HG03108 (cell line): Measurements from ENCODE around the gene MTHFD2.
"Not testable (repeated sequence)": the region's sequence is repeated elsewhere in the genome, so short reads cannot be mapped to it uniquely, and the experiment has no call there.

Source experiments
- ATAC-seq: cut with Tn5 transposase; IDR thresholded peaks from one replicate; pipeline ENCODE4 v1.9.1; 2021; ENCODE audit warnings: moderate library complexity; ENCODE audit not compliant: unreplicated experiment

The MTHFD2 gene

DNA sequence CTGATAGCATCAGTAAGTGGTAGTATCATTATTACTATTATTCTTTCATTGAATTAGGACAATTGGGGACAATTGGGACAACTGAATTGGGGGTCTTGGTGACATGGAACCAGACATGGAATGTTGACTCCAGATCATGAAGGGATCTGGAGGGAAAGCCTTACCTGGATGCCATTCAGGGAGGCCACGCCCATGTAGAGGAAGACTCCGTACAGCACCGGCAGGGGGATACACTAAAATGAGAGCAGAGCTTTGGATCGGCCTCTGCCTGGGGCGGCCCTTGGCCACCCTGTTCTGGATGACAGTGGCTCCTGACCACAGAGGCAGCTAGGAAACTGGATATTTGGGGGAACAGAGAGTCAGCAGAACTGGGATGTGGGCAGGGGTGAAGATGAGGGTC is 29.2 kb downstream of the MTHFD2 start:
- ATAC-seq: no peak

DNA sequence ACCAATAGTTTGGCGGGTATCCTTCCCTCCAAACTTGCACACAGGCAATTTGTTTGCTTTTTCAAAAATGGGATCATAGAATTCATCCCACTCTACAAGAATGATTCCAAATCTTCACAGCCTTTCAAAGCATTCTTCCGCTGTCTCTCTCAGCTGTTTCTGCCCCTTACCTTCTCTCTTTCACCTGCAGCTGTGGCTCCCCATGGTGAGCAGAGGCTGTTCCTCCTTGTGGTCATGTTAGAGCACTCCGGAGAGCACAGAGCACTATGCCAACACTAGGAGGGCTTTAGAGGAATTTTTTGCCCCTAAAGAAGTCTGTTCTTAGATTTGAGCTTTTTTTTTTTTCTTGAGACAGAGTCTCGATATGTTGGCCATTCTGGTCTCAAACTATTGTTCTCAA is 30.4 kb downstream of the MTHFD2 start:
- no peak for ATAC-seq

DNA sequence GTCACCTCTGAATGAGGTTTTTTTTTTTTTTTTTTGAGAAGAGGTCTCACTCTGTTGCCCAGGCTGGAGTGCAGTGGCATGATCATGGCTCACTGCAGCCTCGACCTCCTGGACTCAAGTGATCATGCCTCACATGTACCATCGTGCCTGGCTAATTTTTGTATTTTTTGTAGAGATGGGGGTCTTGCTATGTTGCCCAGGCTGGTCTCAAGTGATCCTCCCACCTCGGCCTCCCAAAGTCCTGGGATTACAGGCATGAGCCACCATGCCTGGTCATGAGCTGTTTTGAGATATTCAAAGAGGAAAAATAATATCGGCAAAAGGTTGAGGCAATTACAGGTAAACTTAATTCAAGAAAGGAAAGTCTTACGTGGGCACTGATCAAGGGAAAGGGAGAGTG is 31.4 kb downstream of the MTHFD2 start:
- not testable (repeated sequence) for ATAC-seq

DNA sequence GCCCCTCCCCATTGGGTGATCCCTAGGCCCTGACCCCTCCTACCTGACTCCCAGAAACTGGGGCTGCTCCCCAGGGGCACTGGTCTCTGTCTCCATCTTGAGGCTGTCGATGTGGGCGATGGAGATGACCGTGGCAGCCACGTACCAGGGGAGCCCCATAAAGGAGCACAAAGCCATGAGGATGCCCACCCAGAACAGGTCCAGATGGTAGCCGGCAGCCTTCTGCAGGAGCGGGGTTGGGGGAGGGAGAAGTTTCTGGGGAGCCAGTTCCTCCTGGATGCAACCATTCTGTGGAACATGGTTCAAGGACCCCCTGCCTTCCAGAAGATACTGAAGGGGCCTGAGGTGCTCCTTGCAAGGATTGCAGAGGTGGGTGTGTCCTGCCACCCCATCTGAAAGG is 34.0 kb downstream of the MTHFD2 start:
- ATAC-seq: no peak

DNA sequence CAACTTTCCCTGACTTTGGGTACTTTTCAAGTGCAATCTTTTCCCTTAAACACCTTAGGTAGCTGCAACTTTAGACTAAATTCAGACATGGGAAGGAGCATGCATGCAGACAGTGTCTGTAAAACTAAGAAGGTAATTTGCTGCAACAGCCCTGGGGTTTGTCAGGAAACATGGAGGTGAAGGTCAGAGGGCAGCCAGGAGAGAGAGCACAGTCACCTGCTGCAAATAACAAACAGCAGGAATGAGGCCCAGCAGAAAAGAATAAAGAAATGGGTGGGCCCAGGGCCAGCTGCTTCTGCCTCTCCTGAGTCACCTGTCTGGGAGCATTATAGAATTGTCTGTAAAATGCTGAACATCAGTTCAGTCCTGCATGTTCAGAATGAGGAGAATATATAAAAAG is 35.2 kb downstream of the MTHFD2 start:
- ATAC-seq: no peak

DNA sequence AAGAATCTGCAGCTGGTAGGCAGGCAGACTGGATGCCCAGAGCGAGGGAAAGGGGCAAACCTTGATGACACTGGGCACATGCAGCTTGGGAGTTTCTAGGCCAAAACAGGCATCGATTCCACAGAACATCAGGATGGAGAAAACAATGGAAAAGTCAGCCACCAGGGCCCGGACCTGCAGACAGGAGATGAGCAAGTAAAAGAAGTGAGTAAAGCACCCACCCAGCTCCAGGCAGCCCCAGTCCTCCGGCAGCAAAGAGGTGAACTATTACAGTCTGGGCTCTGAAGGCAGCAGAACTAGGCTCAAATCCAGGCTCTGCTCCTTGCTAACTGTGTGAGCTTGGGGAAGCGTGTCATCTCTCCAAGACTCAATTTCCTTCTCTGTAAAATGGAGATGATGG is 36.6 kb downstream of the MTHFD2 start:
- ATAC-seq: no peak

DNA sequence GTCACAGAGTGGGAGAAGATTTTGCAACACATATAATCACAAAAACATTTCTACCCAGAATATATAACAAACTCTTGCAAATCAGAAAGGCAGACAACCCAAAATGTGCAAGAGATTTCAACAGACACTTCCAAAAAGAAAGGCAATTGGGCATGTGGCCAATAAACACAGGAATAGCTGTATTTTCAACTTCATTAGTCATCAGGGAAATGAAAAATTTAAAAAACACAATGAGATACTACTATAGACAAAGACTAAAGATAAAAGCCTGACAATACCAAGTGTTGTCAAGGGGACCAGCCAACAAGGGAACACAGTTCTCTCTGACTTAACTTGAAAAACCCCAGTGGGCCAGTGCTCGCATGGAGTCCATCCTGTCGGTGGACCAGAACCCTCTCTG is 40.5 kb downstream of the MTHFD2 start:
- no peak for ATAC-seq

DNA sequence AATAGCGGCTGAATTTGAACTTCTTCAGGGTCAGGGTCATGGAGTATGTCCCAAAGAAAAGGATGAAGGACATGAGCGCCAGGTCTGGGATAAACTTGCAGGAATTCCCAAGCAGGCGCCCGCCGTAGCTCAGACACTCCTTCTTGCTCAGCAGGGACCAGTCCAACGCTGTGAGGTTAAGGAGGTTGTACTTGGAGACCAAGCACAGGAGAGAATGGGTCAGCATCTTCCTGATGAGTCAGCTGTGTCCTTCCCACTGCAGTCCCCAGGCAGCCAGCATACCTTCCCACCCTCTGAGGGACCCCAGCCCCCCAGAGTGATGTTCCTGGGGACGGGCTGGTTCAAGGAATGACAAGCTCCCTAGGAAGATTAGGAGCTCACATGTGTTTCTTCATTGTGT is 40.9 kb downstream of the MTHFD2 start:
- no peak for ATAC-seq

DNA sequence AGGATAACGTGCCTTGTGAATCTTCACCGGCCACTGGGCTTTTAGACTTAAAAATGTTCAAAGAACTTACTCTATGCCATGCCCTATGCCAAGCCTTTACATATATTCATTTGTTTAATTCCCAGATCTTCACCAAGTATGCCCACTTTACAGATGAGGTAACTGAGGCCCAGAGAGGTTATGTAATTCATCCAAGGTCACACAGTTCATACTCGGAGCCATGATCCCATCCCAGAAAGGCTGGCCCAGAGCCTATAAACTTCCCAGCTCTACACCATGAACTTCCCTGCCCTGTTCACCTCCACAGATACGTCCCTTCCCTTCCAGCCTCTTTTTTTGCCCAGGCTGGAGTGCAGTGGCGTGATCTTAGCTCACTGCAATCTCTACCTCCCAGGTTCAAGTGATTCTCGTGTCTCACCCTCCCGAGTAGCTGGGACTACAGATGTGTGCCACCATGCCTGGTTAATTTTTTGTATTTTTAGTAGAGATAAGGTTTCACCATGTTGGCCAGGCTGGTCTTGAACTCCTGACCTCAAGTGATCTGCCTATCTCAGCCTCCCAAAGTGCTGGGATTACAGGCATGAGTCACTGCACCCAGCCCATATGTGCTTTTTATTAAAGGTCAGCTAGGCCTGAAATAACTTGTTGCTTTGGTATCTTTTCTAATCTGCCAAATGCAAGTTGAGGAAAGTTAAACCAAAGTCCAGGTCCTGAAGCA is 44.1 kb downstream of the MTHFD2 start:
- no peak for ATAC-seq

DNA sequence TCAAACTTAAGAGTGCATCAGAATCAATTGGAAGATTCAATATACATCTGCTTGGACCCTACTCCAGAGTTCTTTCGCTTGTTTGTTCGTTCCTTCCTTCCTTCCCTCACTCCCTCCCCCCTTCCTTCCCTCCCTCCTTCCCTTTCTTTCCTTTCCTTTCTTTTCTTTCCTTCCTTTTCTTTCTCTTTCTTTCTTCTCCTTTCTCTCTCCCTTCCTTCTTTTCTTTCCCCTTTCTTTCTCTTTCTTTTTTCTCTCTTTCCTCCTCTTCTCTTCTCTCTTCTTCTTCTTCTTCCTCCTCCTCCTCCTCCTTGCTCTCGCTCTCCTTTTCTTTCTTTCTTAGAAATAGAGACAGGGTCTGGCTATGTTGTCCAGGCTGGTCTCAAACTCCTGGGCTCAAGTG is 45.9 kb downstream of the MTHFD2 start:
- ATAC-seq: no peak

DNA sequence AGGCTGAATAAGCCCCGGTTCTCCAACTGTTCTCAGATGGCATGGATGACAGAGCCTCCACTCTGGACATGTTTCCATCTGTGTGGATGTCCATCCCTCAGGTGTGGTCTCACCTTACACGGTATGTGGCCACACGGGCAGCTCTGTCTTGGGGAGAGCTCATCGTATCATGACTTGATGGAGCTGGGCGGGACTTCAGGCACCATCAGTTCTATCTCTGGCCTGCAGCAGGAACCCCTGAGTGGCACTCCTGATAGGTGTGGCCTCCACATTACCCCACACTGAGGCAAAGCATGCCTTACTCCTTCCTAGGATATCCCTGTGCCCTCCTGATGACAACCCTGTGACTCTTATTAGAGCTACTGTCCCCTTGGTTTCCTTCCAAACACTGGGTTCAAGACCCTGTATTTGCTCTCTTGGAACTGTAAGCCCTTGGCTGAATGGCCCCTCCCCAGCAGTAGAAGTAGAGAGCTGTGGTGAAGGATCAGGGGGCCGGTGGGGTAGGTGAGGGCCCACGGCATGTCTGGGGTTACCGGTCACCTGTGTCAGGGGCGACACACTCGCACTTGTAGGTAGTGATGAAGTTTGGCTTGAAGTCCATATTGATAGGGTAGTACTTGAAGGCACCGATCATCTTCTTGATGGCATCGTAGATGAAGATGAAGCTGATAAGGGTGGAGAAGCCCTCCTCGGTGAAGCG is 48.2 kb downstream of the MTHFD2 start:
- no peak for ATAC-seq

DNA sequence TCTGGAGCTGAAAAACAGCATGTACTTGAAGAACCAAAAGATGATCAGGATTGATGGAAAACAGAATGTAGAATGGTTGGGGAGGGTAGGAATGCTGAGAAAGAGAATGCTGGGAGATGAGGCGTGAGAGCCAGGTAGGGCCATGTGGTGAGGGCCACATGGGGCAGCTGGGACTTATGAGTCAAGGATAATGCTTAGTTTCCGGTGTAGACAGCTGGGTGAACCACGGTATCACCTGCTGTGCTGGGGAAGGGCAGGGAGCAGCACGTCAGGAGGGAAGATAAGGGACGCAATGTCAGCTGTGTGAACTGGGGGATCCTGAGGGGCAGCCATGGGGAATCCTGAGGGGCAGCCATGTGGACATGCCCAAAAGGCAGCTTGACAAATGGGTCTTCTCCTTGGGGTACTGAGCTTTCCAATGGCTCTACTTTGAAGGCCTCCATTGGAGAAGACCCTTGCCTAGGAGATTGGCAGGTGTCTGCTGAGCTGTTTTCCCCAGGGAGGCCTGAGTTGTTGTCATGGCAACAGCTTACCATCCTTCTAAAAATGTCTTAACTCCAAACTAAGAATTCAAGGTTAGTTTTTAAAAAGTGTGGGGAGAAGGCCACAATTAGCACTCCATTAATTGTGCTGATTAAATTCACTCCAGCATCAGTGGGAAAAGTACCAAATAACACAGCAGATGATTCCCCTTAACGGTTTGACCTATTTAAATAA is 51.1 kb downstream of the MTHFD2 start:
- no peak for ATAC-seq

DNA sequence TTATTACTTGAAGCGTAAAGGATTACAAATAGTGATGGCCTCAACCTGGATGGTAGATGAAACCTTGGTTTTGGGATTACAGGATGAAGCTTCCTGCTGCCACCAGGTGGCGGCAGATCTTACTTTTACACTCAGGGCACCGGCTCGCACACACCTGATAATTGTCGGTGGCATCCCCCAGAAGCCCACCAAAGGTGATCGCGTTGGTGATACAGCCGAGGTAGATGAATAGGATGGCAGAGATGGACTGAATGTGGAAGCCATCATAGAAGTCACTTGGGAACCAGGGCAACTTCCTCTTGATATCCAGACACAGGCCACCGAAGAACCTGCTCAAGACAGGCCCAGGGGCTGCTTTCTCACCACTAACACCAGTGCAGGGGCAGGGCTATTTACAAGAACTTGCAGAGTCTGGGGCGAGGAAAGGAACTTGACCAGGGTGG is 51.8 kb downstream of the MTHFD2 start:
- no peak for ATAC-seq

DNA sequence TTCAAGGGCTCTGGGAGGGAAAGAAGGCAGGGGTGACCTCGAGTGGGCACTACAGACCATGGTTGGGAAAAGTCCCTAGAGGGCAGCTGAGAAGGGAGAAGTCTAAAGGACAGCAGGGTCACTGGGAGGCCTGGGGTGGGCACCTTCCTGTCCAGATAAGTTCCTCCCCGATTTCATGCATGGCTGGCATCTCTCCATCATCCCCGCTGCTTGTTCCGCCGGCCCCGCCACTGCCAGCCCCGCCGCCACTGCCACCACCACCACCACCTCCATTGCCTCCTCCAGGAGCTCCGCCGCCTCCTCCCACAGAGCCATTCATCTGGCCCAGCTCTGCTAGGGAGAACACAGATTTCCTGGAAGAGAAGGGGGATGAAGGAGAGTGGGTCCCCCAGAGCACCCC is 53.6 kb downstream of the MTHFD2 start:
- no peak for ATAC-seq

DNA sequence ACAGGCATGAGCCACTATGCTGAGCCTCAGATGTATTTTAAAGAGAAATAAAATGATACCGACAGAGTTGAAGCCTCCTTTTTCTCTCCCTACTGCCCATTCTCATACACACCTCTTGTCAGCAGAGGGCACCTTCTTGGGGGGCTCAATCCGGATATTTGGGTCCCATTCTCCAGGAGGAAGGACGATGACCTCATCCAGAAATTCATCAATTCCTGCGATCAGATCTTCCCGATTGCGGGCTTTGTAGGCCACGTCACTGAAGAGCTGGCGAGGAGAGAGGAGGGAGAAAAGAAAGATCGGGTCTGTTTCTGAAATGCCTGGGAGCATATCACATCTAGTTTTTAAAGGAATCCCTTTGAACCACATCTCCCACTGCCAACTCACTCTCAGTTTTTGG is 54.4 kb downstream of the MTHFD2 start:
- no peak for ATAC-seq

DNA sequence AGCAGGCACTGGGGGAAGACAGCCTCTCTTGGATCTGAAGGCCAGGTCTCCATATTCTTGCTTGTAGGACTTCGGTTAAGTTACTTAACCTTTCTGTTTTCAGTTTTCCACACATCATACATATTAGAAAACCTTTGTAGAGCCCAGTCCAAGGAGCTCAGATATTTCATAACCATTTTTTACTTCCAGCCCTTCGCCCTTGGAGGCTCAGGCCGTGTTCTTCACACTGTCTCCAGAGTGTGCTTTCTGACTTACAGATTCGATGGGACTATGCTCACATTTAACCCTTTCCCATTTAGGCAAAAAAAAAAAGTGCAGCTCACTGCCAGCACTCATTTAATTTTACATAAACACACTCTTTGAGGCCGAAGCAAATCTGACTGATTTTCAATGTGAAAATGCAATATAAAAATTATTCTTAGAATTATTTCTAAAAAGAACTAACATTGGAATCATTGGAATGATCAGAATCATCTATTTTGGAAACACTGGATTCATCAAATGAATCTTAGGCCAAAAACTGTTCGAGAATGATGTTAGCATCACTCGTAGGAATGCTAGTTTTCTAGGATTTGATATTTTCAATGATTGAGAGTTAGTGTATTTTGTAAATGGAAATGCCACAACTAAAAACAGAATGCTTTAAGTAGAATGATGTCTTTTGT is 55.0 kb downstream of the MTHFD2 start:
- no peak for ATAC-seq

DNA sequence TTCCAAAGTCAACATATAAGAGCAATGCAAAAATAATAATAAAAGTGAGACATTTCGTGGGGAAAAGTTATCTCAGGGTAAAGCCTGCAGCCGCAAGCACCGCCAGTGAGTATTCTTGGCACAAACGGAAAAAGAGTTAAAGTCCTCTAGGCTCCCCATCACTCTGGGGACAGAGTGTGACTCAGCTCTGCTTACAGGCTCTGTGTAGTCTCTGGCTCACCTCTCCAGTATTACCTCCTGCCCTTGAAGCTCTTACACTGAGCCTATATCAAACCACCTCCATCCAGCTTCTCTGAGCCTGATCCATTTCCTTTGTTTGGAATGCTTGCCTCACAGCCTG is 55.5 kb downstream of the MTHFD2 start:
- ATAC-seq: no peak

DNA sequence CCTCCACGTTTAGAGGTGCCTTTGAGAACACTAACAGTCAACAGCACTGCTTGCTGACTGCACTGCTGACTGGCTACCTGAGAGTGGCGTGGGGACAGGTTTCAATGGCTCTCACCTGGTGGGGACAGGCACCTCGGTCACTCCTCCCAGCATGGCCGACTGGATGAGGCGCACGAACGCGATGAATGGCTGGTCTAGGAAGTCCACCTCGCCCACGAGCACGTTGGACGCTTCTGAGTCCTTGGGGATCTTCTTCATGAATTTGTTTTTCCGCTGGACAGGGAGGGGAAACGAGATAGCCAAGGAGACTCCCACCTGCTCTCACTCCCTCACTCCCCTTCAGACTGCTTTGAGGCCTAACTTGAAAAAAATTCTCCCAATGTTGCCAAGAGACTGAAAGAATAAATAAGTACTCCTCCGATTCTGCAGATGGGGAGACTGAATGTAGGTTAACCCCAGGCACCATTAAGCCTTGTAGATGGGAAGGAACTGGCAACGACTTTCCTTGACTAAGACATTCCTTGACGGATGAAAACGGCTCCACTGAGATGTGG is 57.3 kb downstream of the MTHFD2 start:
- no peak for ATAC-seq

DNA sequence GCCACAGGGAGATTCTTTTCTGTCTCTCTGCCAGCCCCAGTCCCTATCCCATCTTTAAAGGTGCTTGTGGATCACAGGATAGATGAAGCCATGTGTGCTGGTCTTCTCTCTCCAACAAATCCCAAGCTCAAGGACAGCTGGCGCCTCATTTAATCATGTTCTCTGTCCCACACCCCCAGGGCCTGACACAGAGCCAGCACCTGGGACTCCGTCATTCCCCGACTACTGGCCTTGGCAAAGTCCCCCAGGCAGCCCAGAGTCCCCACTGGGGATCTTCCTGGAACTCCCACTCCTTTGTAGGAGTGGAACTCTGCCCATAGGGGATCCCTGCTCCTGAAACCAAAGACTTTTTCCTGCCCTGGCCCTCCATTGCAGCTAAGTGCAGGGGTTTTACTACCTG is 60.8 kb downstream of the MTHFD2 start:
- ATAC-seq: no peak

DNA sequence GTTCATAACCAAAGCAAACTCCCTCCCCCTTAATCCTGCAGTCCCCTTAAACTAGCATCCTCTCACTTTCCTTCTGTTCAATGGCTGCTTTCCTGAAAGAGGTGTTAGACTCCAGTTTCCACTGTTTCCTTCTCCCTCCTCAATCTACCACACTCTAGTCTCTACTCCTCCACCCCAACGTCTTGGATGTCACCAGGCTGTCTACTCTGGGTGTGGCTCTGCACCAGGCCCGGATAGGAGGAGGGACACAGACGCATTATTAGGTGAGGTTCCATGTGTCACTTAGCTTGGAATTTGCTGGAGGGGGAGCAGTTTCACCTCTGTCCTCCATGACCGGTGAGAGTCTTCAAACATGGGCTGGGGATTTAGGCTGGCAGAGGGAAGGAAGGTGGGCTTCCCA is 61.3 kb downstream of the MTHFD2 start:
- no peak for ATAC-seq

DNA sequence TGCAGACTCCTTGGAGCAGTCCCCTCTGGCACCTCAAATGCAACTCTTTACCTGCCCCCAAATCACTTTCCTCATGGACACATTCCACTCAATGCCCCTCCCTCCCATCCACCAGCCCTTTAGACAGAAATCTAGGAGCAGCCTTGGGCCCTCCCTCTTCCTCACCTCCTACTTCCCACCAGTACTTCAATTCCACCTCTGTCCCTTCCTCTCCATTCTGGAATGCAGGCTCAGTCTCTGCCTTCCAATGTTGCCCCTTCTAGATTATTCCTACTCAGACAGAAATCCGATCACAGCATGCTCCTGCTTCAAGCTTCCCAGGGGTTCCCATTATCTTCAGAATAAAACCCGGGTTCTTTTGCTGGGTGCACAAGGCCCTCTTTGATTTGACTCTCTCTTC is 62.1 kb downstream of the MTHFD2 start:
- no peak for ATAC-seq
